ENCODE results near the gene ADGRA1.

Gene ADGRA1

GRCh38 chr10:133080683-133081040 lies 7.1 kb upstream of the ADGRA1 start:
- Histone ChIP-seq H3F3A (ENCODE audit: insufficient read depth, low read length) (no peaks in the 10 kb centered on the region), H3K4me1 (ENCODE audit: insufficient read depth, low read length, severe bottlenecking) (no peaks in the 10 kb centered on the region), H4K20me1 (ENCODE audit: insufficient read depth, low read length) (no peaks in the 10 kb centered on the region), H2AFZ (ENCODE audit: low read length) (no peak overlapping the region), H3K4me3 (ENCODE audit: low read depth, low read length, poor library complexity, severe bottlenecking) (no peak overlapping the region), H3K4me2 (ENCODE audit: low read length) (no peak overlapping the region), H3K9ac (ENCODE audit: low read length) (no peak overlapping the region), H3K79me2 (ENCODE audit: insufficient read depth, low read length) (no peaks in the 10 kb centered on the region), H3K36me3 (ENCODE audit: insufficient read depth, low read length) (no peaks in the 10 kb centered on the region), H3K9me2 (ENCODE audit: low read depth, low read length) (no peaks in the 10 kb centered on the region), H3K9me3 (ENCODE audit: low read length) (no peaks in the 10 kb centered on the region), H3K27ac (ENCODE audit: low read depth, low read length, poor library complexity, severe bottlenecking) (no peak overlapping the region), H3K27me3 (ENCODE audit: insufficient read depth, low read length) (no peaks in the 10 kb centered on the region; the same call in 1 of the 2 replicates)
- no peak for TF ChIP-seq EZH2 (IDR thresholded peaks at IDR 0.05; ENCODE audit: borderline replicate concordance, low read length)
- TF ChIP-seq, protein P1, sequence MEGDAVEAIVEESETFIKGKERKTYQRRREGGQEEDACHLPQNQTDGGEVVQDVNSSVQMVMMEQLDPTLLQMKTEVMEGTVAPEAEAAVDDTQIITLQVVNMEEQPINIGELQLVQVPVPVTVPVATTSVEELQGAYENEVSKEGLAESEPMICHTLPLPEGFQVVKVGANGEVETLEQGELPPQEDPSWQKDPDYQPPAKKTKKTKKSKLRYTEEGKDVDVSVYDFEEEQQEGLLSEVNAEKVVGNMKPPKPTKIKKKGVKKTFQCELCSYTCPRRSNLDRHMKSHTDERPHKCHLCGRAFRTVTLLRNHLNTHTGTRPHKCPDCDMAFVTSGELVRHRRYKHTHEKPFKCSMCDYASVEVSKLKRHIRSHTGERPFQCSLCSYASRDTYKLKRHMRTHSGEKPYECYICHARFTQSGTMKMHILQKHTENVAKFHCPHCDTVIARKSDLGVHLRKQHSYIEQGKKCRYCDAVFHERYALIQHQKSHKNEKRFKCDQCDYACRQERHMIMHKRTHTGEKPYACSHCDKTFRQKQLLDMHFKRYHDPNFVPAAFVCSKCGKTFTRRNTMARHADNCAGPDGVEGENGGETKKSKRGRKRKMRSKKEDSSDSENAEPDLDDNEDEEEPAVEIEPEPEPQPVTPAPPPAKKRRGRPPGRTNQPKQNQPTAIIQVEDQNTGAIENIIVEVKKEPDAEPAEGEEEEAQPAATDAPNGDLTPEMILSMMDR (IDR thresholded peaks at IDR 0.05; ENCODE audit: low read length), result no peak

DNA sequence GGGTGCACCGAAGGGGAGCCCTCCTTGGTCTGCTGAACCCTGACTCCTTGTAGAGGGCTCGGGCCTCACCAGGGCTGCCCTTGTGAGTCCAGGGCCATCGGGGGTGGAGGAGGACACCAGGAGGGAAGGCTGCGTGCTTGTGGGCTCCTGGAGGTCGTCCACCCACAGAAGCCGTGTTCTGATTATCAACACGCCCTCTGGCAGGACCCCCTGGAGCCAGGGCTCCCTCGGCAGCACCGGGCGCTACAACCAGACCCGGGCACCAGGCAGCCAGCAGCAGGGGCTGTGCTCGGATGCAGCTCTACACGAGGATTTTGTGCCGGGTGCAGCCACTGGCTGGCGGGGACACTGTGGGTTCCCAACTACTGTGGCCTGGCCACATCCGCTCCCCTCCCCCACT lies 6.1 kb upstream of the ADGRA1 start:
- H4K20me1 ChIP-seq (ENCODE audit: insufficient read depth, low read length), result no peaks in the 10 kb centered on the region
- H3K27me3 ChIP-seq (ENCODE audit: insufficient read depth, low read length), result no peaks in the 10 kb centered on the region; the same call in 1 of the 2 replicates
- H3K79me2 ChIP-seq (ENCODE audit: insufficient read depth, low read length), result no peaks in the 10 kb centered on the region
- TF ChIP-seq EZH2 (IDR thresholded peaks at IDR 0.05; ENCODE audit: borderline replicate concordance, low read length), result no peak
- TF ChIP-seq, protein P1 (IDR thresholded peaks at IDR 0.05; ENCODE audit: low read length), result no peak
- no peak overlapping the region for H2AFZ ChIP-seq (ENCODE audit: low read length)
- H3K4me2 ChIP-seq (ENCODE audit: low read length), result no peak overlapping the region
- no peak overlapping the region for H3K9ac ChIP-seq (ENCODE audit: low read length)
- H3K9me3 ChIP-seq (ENCODE audit: low read length), result no peaks in the 10 kb centered on the region
- H3K36me3 ChIP-seq (ENCODE audit: insufficient read depth, low read length), result no peaks in the 10 kb centered on the region
- no peaks in the 10 kb centered on the region for H3K9me2 ChIP-seq (ENCODE audit: low read depth, low read length)
- no peak overlapping the region for H3K4me3 ChIP-seq (ENCODE audit: low read depth, low read length, poor library complexity, severe bottlenecking)
- H3K4me1 ChIP-seq (ENCODE audit: insufficient read depth, low read length, severe bottlenecking), result no peaks in the 10 kb centered on the region
- H3K27ac ChIP-seq (ENCODE audit: low read depth, low read length, poor library complexity, severe bottlenecking), result no peak overlapping the region
- no peaks in the 10 kb centered on the region for H3F3A ChIP-seq (ENCODE audit: insufficient read depth, low read length)

- no peak overlapping the region for H3K27ac ChIP-seq (ENCODE audit: low read depth, low read length, poor library complexity, severe bottlenecking)
- no peaks in the 10 kb centered on the region; the same call in 1 of the 2 replicates for H3K27me3 ChIP-seq (ENCODE audit: insufficient read depth, low read length)
- H3K4me2 ChIP-seq (ENCODE audit: low read length), result no peak overlapping the region
- H4K20me1 ChIP-seq (ENCODE audit: insufficient read depth, low read length), result no peaks in the 10 kb centered on the region
- no peak overlapping the region for H3K4me3 ChIP-seq (ENCODE audit: low read depth, low read length, poor library complexity, severe bottlenecking)
- H3K9me3 ChIP-seq (ENCODE audit: low read length), result no peaks in the 10 kb centered on the region
- no peak overlapping the region for H3K9ac ChIP-seq (ENCODE audit: low read length)
- no peak overlapping the region for H2AFZ ChIP-seq (ENCODE audit: low read length)
- TF ChIP-seq, protein P1 (IDR thresholded peaks at IDR 0.05; ENCODE audit: low read length), result no peak
- TF ChIP-seq EZH2 (IDR thresholded peaks at IDR 0.05; ENCODE audit: borderline replicate concordance, low read length), result no peak
- H3F3A ChIP-seq (ENCODE audit: insufficient read depth, low read length), result no peaks in the 10 kb centered on the region
- H3K36me3 ChIP-seq (ENCODE audit: insufficient read depth, low read length), result no peaks in the 10 kb centered on the region
- no peaks in the 10 kb centered on the region for H3K4me1 ChIP-seq (ENCODE audit: insufficient read depth, low read length, severe bottlenecking)
- no peaks in the 10 kb centered on the region for H3K79me2 ChIP-seq (ENCODE audit: insufficient read depth, low read length)
- no peaks in the 10 kb centered on the region for H3K9me2 ChIP-seq (ENCODE audit: low read depth, low read length)
Measured at GRCh38 chr10:133082685-133083421, 4.9 kb upstream of the ADGRA1 start.

All from OCI-LY1 (cell line).